Measurements from ENCODE around the gene WDR86.
A peak's percentile ranks its signal among the peaks of the same experiment; 100 is the strongest.

Gene WDR86

DNA sequence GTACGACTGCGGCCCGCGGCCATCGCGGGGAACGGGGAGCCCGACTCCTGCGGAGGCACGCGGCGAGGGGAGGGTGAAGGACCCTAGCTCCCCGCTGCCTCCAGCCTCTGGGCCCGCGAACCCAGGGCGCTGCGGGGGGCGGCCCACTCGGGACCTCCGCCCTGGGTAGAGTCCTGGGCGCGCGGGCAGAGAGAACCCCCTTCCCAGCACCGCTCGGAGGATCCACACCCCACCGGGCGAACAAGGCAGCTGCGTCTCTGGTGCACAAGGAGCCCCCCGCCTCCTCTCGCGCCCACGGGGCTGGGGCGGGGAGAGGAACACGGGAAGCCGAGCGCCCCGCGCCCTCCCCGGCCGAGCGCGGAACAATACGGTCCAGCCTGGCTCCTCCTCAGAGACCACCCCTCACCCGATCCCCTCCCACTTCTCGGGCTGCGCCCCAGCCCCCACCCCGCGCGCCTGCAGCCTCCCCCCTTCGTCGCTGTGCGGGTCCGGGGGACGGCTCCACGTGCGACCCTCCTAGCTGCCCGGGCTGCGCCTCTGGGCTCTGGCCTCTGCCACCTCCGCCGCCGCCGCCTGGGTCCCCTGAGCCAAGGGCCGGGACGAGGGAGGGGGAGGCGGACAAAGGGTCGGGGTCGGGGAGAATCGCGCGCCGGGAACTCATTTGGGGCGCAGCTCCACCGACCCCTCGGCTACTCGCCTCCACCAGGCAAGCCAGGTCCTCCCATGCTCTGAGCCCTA is at the start of gene WDR86:
TSS of gene WDR86 (minus strand) at position 372 of the 738 bp plus-strand sequence. CDS start 449 bp downstream, outside the sequence.
- TF ChIP-seq, protein P1, sequence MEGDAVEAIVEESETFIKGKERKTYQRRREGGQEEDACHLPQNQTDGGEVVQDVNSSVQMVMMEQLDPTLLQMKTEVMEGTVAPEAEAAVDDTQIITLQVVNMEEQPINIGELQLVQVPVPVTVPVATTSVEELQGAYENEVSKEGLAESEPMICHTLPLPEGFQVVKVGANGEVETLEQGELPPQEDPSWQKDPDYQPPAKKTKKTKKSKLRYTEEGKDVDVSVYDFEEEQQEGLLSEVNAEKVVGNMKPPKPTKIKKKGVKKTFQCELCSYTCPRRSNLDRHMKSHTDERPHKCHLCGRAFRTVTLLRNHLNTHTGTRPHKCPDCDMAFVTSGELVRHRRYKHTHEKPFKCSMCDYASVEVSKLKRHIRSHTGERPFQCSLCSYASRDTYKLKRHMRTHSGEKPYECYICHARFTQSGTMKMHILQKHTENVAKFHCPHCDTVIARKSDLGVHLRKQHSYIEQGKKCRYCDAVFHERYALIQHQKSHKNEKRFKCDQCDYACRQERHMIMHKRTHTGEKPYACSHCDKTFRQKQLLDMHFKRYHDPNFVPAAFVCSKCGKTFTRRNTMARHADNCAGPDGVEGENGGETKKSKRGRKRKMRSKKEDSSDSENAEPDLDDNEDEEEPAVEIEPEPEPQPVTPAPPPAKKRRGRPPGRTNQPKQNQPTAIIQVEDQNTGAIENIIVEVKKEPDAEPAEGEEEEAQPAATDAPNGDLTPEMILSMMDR (conservative IDR thresholded peaks at IDR 0.05; ENCODE audit: low read depth, low read length): no peak
- H3K4me3 ChIP-seq (ENCODE audit: low read depth, low read length): peak within 1 kb of the TSS; percentile 76
- peak; percentile 45 for DNase-seq (ENCODE audit: low read depth)

DNA sequence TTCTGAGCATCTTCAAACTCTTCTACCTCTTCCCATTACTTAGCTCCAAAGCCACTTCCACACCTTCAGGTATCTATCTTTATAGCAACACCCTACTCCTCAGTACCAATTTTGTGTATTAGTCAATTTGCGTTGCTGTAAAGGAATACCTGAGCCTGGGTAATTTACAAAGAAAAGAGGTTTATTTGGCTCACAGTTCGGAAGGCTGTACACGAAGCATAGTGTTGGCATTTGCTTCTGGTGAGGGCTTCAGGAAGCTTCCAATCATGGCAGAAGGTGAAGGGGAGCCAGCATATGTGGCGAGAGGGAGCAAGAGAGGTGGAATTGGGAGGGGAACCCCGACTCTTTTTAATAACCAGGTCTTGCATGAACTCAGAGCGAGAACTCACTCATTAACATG is 47.7 kb upstream of the WDR86 start:
- H3K4me3 ChIP-seq (ENCODE audit: low read depth, low read length): no peak overlapping the region
- no peak for DNase-seq (ENCODE audit: low read depth)
- TF ChIP-seq, protein P1 (conservative IDR thresholded peaks at IDR 0.05; ENCODE audit: low read depth, low read length): no peak

GRCh38 chr7:151456782-151457181 is 46.9 kb upstream of the WDR86 start:
- TF ChIP-seq, protein P1 (conservative IDR thresholded peaks at IDR 0.05; ENCODE audit: low read depth, low read length): no peak
- no peak overlapping the region for H3K4me3 ChIP-seq (ENCODE audit: low read depth, low read length)
- DNase-seq (ENCODE audit: low read depth): no peak

DNA sequence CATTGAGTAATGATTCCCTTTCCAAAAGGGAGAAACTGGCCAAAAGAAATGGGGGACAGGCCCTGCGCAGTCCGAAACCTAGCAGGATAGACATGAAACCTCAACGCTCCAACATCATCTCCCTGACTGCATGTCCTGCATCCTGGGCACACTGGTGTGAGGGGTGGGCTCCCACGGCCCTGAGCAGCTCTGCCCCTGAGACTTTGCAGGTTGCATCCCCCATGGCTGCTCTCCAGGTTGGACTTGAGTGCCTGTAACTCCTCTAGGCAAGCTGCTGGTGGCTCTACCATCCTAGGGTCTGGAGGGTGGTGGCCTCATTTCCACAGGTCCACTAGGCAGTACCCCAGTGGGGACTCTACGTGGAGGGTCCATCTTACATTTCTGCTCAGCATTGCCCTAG is 46.4 kb upstream of the WDR86 start:
- H3K4me3 ChIP-seq (ENCODE audit: low read depth, low read length): no peak overlapping the region
- TF ChIP-seq, protein P1 (conservative IDR thresholded peaks at IDR 0.05; ENCODE audit: low read depth, low read length): no peak
- DNase-seq (ENCODE audit: low read depth): no peak

DNA sequence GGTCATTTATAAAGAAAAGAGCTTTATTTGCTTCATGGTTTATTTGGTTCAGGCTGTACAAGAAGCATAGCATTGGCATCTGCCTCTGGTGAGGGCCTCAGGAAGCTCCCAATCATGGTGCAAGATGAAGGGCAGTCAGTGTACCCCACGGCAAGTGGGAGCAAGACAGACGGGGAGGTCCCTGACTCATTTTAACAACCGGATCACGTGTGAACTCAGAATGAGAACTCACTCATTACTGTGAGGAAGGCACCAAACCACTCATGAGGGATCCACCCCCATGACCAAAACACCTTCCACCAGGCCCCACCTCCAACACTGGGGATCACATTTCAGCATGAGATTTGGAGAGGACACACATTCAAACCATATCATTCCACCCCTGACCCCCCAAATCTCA is 45.9 kb upstream of the WDR86 start:
- TF ChIP-seq, protein P1 (conservative IDR thresholded peaks at IDR 0.05; ENCODE audit: low read depth, low read length): no peak
- no peak overlapping the region for H3K4me3 ChIP-seq (ENCODE audit: low read depth, low read length)
- DNase-seq (ENCODE audit: low read depth): no peak

- TF ChIP-seq, protein P1 (conservative IDR thresholded peaks at IDR 0.05; ENCODE audit: low read depth, low read length): no peak
- H3K4me3 ChIP-seq (ENCODE audit: low read depth, low read length): no peak overlapping the region
- DNase-seq (ENCODE audit: low read depth): no peak
Observed at GRCh38 chr7:151454932-151455530, 45.2 kb upstream of the WDR86 start.

GRCh38 chr7:151454305-151454704 is 44.5 kb upstream of the WDR86 start:
- H3K4me3 ChIP-seq (ENCODE audit: low read depth, low read length): no peak overlapping the region
- TF ChIP-seq, protein P1 (conservative IDR thresholded peaks at IDR 0.05; ENCODE audit: low read depth, low read length): no peak
- DNase-seq (ENCODE audit: low read depth): no peak
